ENCODE results near the gene SUSD6.
A peak's percentile ranks its signal among the peaks of the same experiment; 100 is the strongest.
"Not testable (repeated sequence)": the region's sequence is repeated elsewhere in the genome, so short reads cannot be mapped to it uniquely, and the experiment has no call there.

SUSD6 gene

GRCh38 chr14:69699243-69699642 is 87.8 kb downstream of the SUSD6 start:
- not testable (repeated sequence) for DNase-seq

GRCh38 chr14:69699748-69700303 is 88.4 kb downstream of the SUSD6 start:
- no peak for DNase-seq

- DNase-seq: no peak
Measured at GRCh38 chr14:69700575-69700974, 89.2 kb downstream of the SUSD6 start.

GRCh38 chr14:69701291-69701690 is 89.9 kb downstream of the SUSD6 start:
- DNase-seq: no peak

GRCh38 chr14:69701857-69702256 is 90.5 kb downstream of the SUSD6 start:
- no peak for DNase-seq

- peak; percentile 11 for DNase-seq
Measured at GRCh38 chr14:69703047-69704039, 91.9 kb downstream of the SUSD6 start.

DNA sequence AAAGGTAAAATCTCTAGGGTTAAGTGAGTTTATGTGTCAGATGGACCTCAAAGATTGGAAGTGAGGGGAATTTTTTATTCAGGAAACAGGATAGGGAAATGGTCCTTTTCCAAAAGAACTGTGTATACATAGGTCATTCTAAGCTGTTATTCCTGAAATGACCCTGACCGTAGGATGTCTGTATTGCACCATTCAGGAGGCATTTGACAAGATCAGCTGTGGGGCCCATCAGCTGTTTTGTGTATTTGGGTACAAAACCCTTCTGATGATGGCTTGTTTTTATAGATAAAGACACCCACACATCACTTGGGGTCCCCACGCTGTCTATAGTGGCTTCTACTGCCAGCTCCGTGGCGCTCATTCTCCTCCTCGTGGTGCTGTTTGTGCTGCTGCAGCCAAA is 92.9 kb downstream of the SUSD6 start:
- no peak for DNase-seq

DNA sequence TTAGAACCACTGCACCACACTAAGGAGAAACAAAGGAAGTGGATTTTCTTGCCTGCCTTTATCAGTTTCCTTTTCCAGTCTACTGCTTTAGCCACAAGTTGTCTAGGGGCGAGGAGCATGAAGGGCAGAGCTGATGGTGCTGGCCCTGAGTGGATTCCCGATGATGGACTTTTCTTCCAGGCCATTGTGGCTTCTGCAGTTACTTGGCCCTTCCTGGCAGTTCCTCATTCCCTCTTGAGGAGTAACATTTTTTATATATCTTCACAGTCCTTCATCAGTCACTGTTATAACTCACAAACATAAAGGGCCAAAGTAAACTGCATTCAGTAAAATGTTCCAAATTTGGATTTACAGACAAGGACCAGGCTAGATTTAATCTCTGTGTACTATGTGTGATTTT is 94.3 kb downstream of the SUSD6 start:
- DNase-seq: no peak

GRCh38 chr14:69708049-69708448 is 96.7 kb downstream of the SUSD6 start:
- no peak for DNase-seq

GRCh38 chr14:69708586-69709560 is 97.5 kb downstream of the SUSD6 start:
- DNase-seq: no peak

- DNase-seq: no peak
Measured at GRCh38 chr14:69710378-69710777, 99.0 kb downstream of the SUSD6 start.

GRCh38 chr14:69711065-69711464 is 99.7 kb downstream of the SUSD6 start:
- no peak for DNase-seq

DNA sequence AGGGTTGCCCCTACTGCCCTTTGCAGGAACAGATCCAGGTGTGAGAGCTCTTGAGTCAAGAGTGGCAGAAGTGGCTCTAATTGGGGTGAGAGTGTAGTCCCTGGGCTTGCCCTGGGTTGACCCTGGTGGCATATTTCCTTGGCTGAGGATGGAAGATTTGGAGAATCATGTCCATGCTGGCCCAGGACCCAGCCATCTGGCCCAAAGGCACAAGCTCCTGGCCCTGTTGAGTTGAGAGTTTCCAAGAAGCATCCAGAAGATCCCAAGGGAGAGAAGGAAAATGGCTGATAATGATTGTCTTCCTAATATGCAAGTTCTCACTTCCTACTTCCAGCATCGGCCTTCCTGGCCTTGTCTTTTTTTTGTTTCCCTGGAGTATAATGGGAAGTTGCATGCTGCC is 100.1 kb downstream of the SUSD6 start:
- no peak for DNase-seq

DNA sequence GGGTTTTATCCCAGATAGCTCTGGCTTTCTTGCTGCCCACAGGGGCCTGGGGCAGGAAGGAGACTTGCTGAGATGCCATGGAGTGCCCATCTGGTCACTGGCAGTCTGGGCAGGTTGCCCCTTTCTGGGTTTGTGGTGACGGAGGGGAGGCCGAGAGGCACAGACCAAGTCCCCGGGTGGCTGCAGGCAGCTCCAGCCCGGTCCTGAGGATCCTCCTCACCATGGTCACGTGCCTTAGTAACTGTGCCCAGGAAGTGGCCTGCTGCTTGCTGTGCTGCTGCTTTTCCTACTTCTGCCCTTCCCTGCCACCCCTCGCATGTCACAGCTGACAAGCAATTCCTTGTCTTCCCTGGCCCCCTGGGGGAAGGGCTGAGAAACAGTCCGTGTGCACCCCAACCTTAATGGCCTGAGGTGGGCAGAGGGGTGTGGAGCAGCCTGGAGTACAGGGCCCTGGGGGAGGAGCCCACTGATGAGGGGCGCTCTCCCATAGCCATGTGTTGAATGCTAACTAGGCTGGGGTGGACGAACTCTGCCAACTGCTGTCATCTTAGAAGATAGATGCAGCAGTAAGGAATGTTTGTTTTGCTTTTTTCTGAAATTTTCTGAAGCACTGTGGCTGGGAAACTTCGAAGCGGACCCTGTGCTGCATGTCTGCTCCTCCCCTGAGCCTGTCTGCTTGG is 100.6 kb downstream of the SUSD6 start:
- DNase-seq: no peak

GRCh38 chr14:69712599-69713088 is 101.2 kb downstream of the SUSD6 start:
- DNase-seq: no peak

DNA sequence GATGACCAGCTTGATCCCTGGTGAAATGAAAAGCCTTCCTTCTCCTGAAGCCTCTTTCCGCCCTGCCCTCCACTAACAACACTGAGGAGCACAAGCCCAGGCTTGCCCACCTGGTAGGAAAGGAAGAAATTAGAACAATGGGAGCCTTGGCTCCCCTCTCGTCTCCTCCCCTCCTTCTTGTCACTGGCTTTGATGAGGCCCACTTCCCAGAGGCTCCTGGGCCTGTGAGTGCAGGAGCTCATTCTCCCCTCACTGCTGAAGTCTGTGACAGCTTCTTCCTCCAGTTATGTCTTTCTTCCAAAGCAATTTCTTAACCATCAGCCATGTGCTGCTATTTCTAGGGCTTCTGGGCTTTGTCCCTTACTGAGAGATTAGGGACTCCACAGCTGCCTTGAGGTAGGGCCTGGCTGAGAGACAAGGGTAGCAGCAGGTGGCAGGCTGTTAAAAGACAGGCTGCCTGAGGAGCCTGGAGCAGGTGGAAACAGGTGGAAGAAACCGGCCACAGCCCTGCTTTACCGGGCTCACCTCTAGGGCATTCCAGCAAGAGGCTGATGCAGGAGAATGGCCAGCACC is 101.9 kb downstream of the SUSD6 start:
- no peak for DNase-seq

DNA sequence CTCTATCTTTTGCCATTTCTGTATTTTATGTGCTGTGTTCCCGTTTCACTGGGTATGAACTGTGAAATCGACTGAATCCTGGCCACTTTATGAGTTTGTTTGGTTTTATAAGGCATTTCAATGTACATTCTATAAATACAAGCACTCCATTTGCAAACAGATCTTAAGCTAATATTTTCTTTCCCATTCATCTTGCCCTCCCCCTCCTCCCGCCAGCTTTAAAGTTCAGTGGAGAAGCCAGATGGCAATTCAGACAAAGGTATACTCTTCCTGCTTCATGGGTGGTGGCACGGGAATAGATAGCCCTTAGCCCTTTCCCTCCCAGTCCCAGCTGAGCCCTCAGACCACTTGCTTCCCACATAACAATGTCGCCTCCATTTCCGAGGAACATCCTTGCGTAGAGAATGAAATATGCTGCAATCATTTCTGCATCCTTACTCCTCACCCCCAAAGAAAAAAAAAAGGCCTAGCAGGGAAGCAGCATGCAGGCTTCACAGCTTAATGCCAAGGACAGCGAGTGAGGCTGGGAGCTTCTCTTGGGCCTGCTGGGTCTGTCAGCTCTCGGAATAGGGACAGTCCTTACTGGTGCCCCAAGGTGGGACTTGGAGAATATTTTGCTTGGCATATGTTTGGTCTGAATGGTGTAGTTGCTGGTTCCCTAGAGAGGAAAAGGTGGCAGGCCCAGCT is 102.7 kb downstream of the SUSD6 start:
- DNase-seq: no peak

DNA sequence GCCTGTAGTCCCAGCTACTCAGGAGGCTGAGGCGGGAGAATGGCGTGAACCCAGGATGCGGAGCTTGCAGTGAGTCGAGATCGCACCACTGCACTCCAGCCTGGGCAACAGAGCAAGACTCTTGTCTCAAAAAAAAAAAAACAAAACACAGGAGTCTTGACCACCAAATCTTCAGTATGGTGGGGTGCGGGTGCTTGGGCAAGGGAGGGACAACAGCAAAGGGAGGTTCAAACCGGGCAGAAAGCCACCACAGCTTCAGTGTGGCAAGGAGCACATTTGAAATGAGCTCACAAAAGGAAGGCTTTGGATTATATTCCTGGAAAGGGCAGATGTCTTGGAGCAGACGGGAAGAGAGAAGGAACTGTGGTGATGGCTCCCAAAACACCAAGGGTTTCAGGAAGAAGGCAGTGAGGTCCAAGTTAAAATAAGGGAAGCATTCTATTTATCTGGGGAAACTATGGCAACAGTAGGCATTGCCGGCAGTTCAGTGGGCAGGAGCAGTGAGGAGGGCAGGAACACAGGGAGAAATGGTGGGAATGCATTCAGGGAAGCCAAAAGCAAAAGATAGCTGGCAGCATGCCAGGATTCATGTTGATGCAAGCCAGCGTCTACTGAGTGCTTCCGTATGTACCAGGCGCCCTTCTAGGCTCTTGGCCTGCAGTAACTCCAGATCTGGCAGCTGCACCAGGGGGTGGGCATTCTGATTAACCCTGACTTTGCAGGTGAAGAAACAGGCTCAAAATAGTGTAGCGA is 104.5 kb downstream of the SUSD6 start:
- DNase-seq: no peak

DNA sequence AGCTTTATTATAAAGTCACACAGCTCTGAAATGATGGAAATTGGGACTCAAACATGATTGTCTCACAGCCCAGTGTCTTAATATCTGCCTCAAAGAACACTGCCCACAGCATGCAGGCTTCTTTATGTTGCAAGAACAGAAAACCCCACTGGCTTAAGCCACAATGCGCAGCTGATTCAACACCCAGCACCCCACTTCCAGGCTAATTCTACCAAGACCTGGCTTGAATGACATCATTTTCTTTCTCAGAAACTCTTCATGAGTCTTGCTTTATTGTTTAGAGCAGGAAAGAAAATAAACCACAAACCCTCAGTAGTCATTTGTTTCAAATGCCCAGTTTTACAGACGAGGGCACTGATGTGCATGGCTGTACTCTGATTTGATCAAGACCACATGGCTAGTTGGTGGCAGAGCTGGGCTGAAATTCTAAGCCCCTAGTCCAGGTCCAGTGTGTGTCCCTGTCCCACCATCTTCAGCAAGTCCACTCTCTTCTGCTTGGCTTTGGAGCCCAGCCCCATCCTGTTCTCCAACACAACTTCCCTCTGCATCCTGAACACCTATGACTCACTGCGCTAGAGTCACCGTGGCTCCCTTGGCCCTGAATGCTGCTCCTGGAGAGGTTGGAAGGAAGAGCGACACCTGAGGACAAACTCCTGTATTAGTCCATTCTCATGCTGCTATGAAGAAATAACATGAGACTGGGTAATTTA is 105.2 kb downstream of the SUSD6 start:
- DNase-seq: no peak

GRCh38 chr14:69718614-69719013 is 107.2 kb downstream of the SUSD6 start:
- DNase-seq: not testable (repeated sequence)

All from SIG-M5 (cell line).